IMR-90 (cell line): ENCODE measurements around the gene S1PR2. TPM values are rescaled to one million over a fixed set of nuclear protein-coding genes. Genes with fewer than 3 reads are reported as not detected.

ENCODE experiments used
- ATAC-seq: fragments of 200-7000 bp; cut with Tn5 transposase; 2 replicates; pipeline ENCODE4 v1.9.1; 2020; ENCODE audit warnings: low read depth, mild to moderate bottlenecking, moderate library complexity
- BruUV-seq: library from RNA; stranded (reverse); fragments of 400-500 nt; replicated peaks from 2 replicates; lab custom pipeline; 2021; lab: Mats Ljungman, UMichigan
- CTCF ChIA-PET: fragments of 300-600 bp; formaldehyde crosslinking; extraction: SDS; loops from one replicate; lab custom pipeline; 2021; ENCODE audit warnings: antibody characterized with exemption; lab: Yijun Ruan, JAX
- POLR2A ChIA-PET: fragments of 300-600 bp; sonication (Branson Sonifier 250); formaldehyde crosslinking; loops from one replicate; lab custom pipeline; 2022; ENCODE audit warnings: antibody characterized with exemption; ENCODE audit not compliant: unreplicated experiment; lab: Charles Lee
- DNase-seq: peaks from one replicate; pipeline ENCODE4 v3.0.0; 2013
- H2AFZ ChIP-seq: replicated peaks from 2 replicates; pipeline ENCODE3; 2013; ENCODE audit warnings: low read length, mild to moderate bottlenecking; ENCODE audit not compliant: poor library complexity
- H2AK5ac ChIP-seq: 2 replicates; pipeline ENCODE4 v1.6.1; 2013; ENCODE audit warnings: low read depth, low read length, inconsistent platforms
- H2AK9ac ChIP-seq: replicated peaks from 2 replicates; pipeline ENCODE3; 2013; ENCODE audit warnings: mild to moderate bottlenecking, low read depth, low read length, moderate library complexity; ENCODE audit not compliant: poor library complexity
- H2BK120ac ChIP-seq: 2 replicates; pipeline ENCODE4 v1.6.1; 2013; ENCODE audit warnings: low read depth, low read length, inconsistent platforms
- H2BK15ac ChIP-seq: 3 replicates; pipeline ENCODE4 v1.6.1; 2013; ENCODE audit warnings: low read depth, low read length, inconsistent platforms
- H2BK20ac ChIP-seq: 2 replicates; pipeline ENCODE4 v1.6.1; 2013; ENCODE audit warnings: low read depth, mild to moderate bottlenecking, inconsistent platforms, low read length, moderate library complexity
- H2BK5ac ChIP-seq: 2 replicates; pipeline ENCODE4 v1.6.1; 2013; ENCODE audit warnings: mild to moderate bottlenecking, low read depth, low read length, inconsistent platforms; ENCODE audit not compliant: poor library complexity, severe bottlenecking
- H3K14ac ChIP-seq: replicated peaks from 2 replicates; pipeline ENCODE4 v1.6.1; 2013; ENCODE audit warnings: low read depth, low read length, inconsistent platforms
- H3K18ac ChIP-seq: 2 replicates; pipeline ENCODE4 v1.6.1; 2013; ENCODE audit warnings: low read depth, low read length, control low read depth
- H3K23ac ChIP-seq: 2 replicates; pipeline ENCODE4 v1.6.1; 2013; ENCODE audit warnings: low read depth, low read length, inconsistent platforms
- H3K27ac ChIP-seq: 2 replicates; pipeline ENCODE4 v1.5.1; 2013; ENCODE audit warnings: mild to moderate bottlenecking, control low read depth, low read length; ENCODE audit not compliant: insufficient read depth
- H3K27me3 ChIP-seq: 2 replicates; pipeline ENCODE4 v1.6.1; 2013; ENCODE audit warnings: low read length; ENCODE audit not compliant: control insufficient read depth, insufficient read depth
- H3K36me3 ChIP-seq: 2 replicates; pipeline ENCODE4 v1.6.1; 2013; ENCODE audit warnings: low read length, mixed read lengths; ENCODE audit not compliant: control insufficient read depth, insufficient read depth
- H3K4ac ChIP-seq: 2 replicates; pipeline ENCODE4 v1.6.1; 2013; ENCODE audit warnings: low read depth, low read length, inconsistent platforms
- H3K4me1 ChIP-seq: 2 replicates; pipeline ENCODE4 v1.6.1; 2013; ENCODE audit warnings: low read length, mixed read lengths; ENCODE audit not compliant: control insufficient read depth, insufficient read depth
- H3K4me2 ChIP-seq: 2 replicates; pipeline ENCODE4 v1.6.1; 2013; ENCODE audit warnings: low read depth, mild to moderate bottlenecking, control low read depth, low read length, moderate library complexity
- H3K4me3 ChIP-seq: 2 replicates; pipeline ENCODE4 v1.5.1; 2013; ENCODE audit warnings: low read depth, mild to moderate bottlenecking, control low read depth, low read length, moderate library complexity; ENCODE audit not compliant: insufficient read depth
- H3K56ac ChIP-seq: 2 replicates; pipeline ENCODE4 v1.6.1; 2013; ENCODE audit warnings: low read length, inconsistent platforms; ENCODE audit not compliant: insufficient read depth; ENCODE audit errors: extremely low read depth
- H3K79me1 ChIP-seq, 2 experiments: 2 replicates each; pipeline ENCODE4 v1.6.1; 2013; ENCODE audit warnings: low read length in 2 of 2, inconsistent platforms in 1 of 2, low read depth in 1 of 2
- H3K9ac ChIP-seq: 2 replicates; pipeline ENCODE4 v1.6.1; 2013; ENCODE audit warnings: low read depth, low read length, control low read depth
- H3K9me1 ChIP-seq: 2 replicates; pipeline ENCODE4 v1.6.1; 2013; ENCODE audit warnings: low read length, inconsistent platforms; ENCODE audit not compliant: insufficient read depth
- H3K9me3 ChIP-seq: 2 replicates; pipeline ENCODE4 v1.6.1; 2013; ENCODE audit warnings: low read length; ENCODE audit not compliant: control insufficient read depth, insufficient read depth
- H4K20me1 ChIP-seq: 2 replicates; pipeline ENCODE4 v1.6.1; 2013; ENCODE audit warnings: low read length, inconsistent platforms; ENCODE audit not compliant: insufficient read depth
- H4K5ac ChIP-seq: 2 replicates; pipeline ENCODE4 v1.6.1; 2013; ENCODE audit warnings: mild to moderate bottlenecking, low read depth, low read length, control low read depth
- H4K8ac ChIP-seq, 2 experiments: 2 replicates each; pipeline ENCODE4 v1.6.1; 2013; ENCODE audit warnings: low read depth in 2 of 2, low read length in 2 of 2, control low read depth in 1 of 2, inconsistent platforms in 1 of 2
- H4K91ac ChIP-seq: 2 replicates; pipeline ENCODE4 v1.6.1; 2013; ENCODE audit warnings: low read depth, low read length, inconsistent platforms; ENCODE audit not compliant: insufficient read depth
- CHD1 ChIP-seq: IDR thresholded peaks from 2 replicates; pipeline ENCODE4 v1.6.1; 2012; ENCODE audit warnings: low read depth, low read length, improper control_type of control experiment
- CTCF ChIP-seq: conservative IDR thresholded peaks from 2 replicates; pipeline ENCODE4 v1.5.1; 2012; ENCODE audit warnings: mild to moderate bottlenecking, low read depth, low read length, improper control_type of control experiment
- MAZ ChIP-seq: IDR thresholded peaks from 2 replicates; pipeline ENCODE4 v1.6.1; 2012; ENCODE audit warnings: low read depth, mild to moderate bottlenecking, low read length, improper control_type of control experiment, moderate library complexity, borderline replicate concordance
- NFE2L2 ChIP-seq: fragments of 150-350 bp; IDR thresholded peaks from 2 replicates; pipeline ENCODE4 v1.6.1; 2016; ENCODE audit warnings: low read depth, mild to moderate bottlenecking, low read length
- POLR2A ChIP-seq: IDR thresholded peaks from 2 replicates; pipeline ENCODE4 v1.6.1; 2012; ENCODE audit warnings: mild to moderate bottlenecking, low read depth, low read length
- RAD21 ChIP-seq: IDR thresholded peaks from 2 replicates; pipeline ENCODE4 v1.6.1; 2012; ENCODE audit warnings: low read length, improper control_type of control experiment
- RCOR1 ChIP-seq: IDR thresholded peaks from 2 replicates; pipeline ENCODE4 v1.6.1; 2012; ENCODE audit warnings: mild to moderate bottlenecking, low read length, improper control_type of control experiment; ENCODE audit not compliant: insufficient replicate concordance
- SMC3 ChIP-seq: fragments of 150-350 bp; IDR thresholded peaks from 2 replicates; pipeline ENCODE4 v1.6.1; 2016; ENCODE audit warnings: low read depth, mild to moderate bottlenecking, antibody characterized with exemption, low read length, moderate library complexity
- WGBS, 2 experiments: methylation state at CpG; one replicate each; pipeline versions ENCODE4 v1.1.5 to v1.1.7; 2013; ENCODE audit warnings: missing lambda C conversion rate in 2 of 2; ENCODE audit not compliant: insufficient read length in 1 of 2; ENCODE audit errors: extremely low coverage in 2 of 2; 5-methylcytosine and 5-hydroxymethylcytosine counted together
- dilution Hi-C: fragments of 300-500 bp; cut with HindIII; formaldehyde crosslinking; loops from one replicate; pipeline ENCODE4 v1.14.3; 2018; ENCODE audit warnings: low sequenced_read_pairs; ENCODE audit not compliant: unreplicated experiment
- in situ Hi-C: fragments of 300-500 bp; cut with MboI; formaldehyde crosslinking; loops from 3 replicates; pipeline ENCODE4 v1.14.3; 2019; ENCODE audit warnings: low sequenced_read_pairs, inconsistent platforms, mixed read lengths
- intact Hi-C: fragments of 100-400 bp; cut with micrococcal nuclease; formaldehyde crosslinking; loops from 2 replicates; pipeline ENCODE4 v1.10.0; 2022
- polyA plus RNA-seq, 3 experiments: library from polyadenylated mRNA; depleted of rRNA; stranded (reverse); fragments of >200 nt; gene quantifications; 2 replicates each; pipeline ENCODE4 v1.2.3, GENCODE V29; 2012; ENCODE audit warnings: low replicate concordance in 1 of 3
- total RNA-seq: library from RNA; depleted of rRNA; stranded (reverse); fragments of >200 nt; gene quantifications from 2 replicates; pipeline ENCODE4 v1.2.3, GENCODE V29; 2012
- TF ChIP-seq, protein P1 (sequence below): fragments of 150-350 bp; IDR thresholded peaks from 2 replicates; pipeline ENCODE4 v1.6.1; 2016; ENCODE audit warnings: low read depth, mild to moderate bottlenecking, low read length, moderate library complexity, borderline replicate concordance
- TF ChIP-seq, protein P2 (sequence below): fragments of 150-350 bp; IDR thresholded peaks from 2 replicates; pipeline ENCODE4 v1.6.1; 2017; ENCODE audit warnings: mild to moderate bottlenecking, antibody characterized with exemption, low read length, low read depth

The S1PR2 gene
- total and polyA plus RNA-seq, 2 of the 4 experiments (the other 2 are of a cell fraction), result 14.0 to 15.0 TPM

- no peak overlapping the region for H2AFZ ChIP-seq
- H3K9me3 ChIP-seq, result no peaks in the 10 kb centered on the region
- H3K4me1 ChIP-seq, result peaks cover 27% of the 10 kb centered on the region
- no peak overlapping the region for H3K18ac ChIP-seq
- H2BK5ac ChIP-seq, result peak overlapping the region; percentile 32
- no peak overlapping the region for H3K9ac ChIP-seq
- H3K27ac ChIP-seq, result peak overlapping the region; percentile 38; the same call in 1 of the 2 replicates
- H3K27me3 ChIP-seq, result no peaks in the 10 kb centered on the region
- no peak overlapping the region for H3K4me3 ChIP-seq
- TF ChIP-seq, protein P1, sequence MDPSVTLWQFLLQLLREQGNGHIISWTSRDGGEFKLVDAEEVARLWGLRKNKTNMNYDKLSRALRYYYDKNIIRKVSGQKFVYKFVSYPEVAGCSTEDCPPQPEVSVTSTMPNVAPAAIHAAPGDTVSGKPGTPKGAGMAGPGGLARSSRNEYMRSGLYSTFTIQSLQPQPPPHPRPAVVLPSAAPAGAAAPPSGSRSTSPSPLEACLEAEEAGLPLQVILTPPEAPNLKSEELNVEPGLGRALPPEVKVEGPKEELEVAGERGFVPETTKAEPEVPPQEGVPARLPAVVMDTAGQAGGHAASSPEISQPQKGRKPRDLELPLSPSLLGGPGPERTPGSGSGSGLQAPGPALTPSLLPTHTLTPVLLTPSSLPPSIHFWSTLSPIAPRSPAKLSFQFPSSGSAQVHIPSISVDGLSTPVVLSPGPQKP, result no peak
- TF ChIP-seq, protein P2, sequence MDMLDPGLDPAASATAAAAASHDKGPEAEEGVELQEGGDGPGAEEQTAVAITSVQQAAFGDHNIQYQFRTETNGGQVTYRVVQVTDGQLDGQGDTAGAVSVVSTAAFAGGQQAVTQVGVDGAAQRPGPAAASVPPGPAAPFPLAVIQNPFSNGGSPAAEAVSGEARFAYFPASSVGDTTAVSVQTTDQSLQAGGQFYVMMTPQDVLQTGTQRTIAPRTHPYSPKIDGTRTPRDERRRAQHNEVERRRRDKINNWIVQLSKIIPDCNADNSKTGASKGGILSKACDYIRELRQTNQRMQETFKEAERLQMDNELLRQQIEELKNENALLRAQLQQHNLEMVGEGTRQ, result no peak
- TF ChIP-seq MAZ, result no peak
- no peak for TF ChIP-seq RCOR1
- TF ChIP-seq POLR2A, result no peak
- peak; percentile 29 for TF ChIP-seq RAD21
- TF ChIP-seq CTCF, result peak; percentile 51
- no peak for TF ChIP-seq CHD1
- TF ChIP-seq SMC3, result peak; percentile 10; the same call in 1 of the 2 replicates
- no peak for TF ChIP-seq NFE2L2
- H4K20me1 ChIP-seq, result peaks cover 29% of the 10 kb centered on the region
- no peak overlapping the region for H3K56ac ChIP-seq
- H3K79me1 ChIP-seq, result peaks cover 29 to 68% of the 10 kb centered on the region in 2 experiments; a peak in 3 of 4 replicates
- peak overlapping the region in 1 of 2 experiments; percentile 48; a peak in 1 of 4 replicates for H4K8ac ChIP-seq
- H3K9me1 ChIP-seq, result peaks cover 22% of the 10 kb centered on the region
- no peak overlapping the region for H2BK120ac ChIP-seq
- H3K4ac ChIP-seq, result peak overlapping the region; percentile 66
- H3K36me3 ChIP-seq, result peaks cover 16% of the 10 kb centered on the region
- H3K14ac ChIP-seq, result 0 out of 2 replicates have a peak overlapping the region, but pooled peaks have one; percentile 31
- H2BK20ac ChIP-seq, result peak overlapping the region; percentile 5; the same call in 1 of the 2 replicates
- no peak for ATAC-seq
- peak overlapping the region; percentile 64; the same call in 1 of the 2 replicates for H3K23ac ChIP-seq
- peak overlapping the region; percentile 92 for H2AK5ac ChIP-seq
- H2BK15ac ChIP-seq, result no peak overlapping the region
- in situ Hi-C loops, result no loop called here
- no peak overlapping the region for H4K91ac ChIP-seq
- peak overlapping the region; percentile 62; the same call in 1 of the 2 replicates for H3K4me2 ChIP-seq
- ChIA-PET POLR2A (interaction anchor here (0.7 kb wide), 1 partner anchor 9 kb away, joined by 5 read pairs; no protein-coding TSS in a partner anchor), CTCF (interaction anchor here (1.0 kb wide), 1 partner anchor 11 kb away, joined by 4 read pairs; no protein-coding TSS in a partner anchor)
- intact Hi-C loops, result loop anchor here (1.0 kb wide), 1 partner anchor 21 kb away; no protein-coding TSS in a partner anchor
- WGBS, 2 experiments, result no CpG with 5 or more reads among the region's 2 CpGs
- dilution Hi-C loops, result no loop called here
- H2AK9ac ChIP-seq, result no peak overlapping the region
- H4K5ac ChIP-seq, result no peak overlapping the region
- peak; percentile 41 for DNase-seq
- BruUV-seq, result no TSS peak
Observed at GRCh38 chr19:10228920-10229319, 2.2 kb downstream of the S1PR2 start.
